ENCODE data around the gene AMBN.
"Not testable (repeated sequence)": the region's sequence is repeated elsewhere in the genome, so short reads cannot be mapped to it uniquely, and the experiment has no call there.

The AMBN gene

DNA sequence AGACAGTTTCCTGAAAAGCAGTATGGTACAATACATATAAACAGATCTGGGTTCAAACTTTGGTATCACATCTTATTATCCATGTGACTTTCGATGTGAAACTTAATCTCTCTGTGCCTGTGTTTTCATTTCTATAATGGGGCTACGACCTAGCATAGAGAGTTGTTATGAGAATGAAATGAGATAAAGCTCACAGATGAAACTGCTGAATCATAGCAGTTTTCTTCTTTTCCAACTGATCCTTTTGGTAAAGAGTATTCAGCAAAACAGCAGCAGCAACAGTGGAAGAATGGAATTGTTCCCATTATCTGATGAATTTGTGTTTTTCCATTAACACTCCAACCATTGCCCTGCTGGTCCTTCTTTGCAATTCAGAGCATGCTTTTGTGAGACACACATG lies 16.3 kb downstream of the AMBN start:
- DNase-seq (ENCODE audit: low spot score): no peak

DNA sequence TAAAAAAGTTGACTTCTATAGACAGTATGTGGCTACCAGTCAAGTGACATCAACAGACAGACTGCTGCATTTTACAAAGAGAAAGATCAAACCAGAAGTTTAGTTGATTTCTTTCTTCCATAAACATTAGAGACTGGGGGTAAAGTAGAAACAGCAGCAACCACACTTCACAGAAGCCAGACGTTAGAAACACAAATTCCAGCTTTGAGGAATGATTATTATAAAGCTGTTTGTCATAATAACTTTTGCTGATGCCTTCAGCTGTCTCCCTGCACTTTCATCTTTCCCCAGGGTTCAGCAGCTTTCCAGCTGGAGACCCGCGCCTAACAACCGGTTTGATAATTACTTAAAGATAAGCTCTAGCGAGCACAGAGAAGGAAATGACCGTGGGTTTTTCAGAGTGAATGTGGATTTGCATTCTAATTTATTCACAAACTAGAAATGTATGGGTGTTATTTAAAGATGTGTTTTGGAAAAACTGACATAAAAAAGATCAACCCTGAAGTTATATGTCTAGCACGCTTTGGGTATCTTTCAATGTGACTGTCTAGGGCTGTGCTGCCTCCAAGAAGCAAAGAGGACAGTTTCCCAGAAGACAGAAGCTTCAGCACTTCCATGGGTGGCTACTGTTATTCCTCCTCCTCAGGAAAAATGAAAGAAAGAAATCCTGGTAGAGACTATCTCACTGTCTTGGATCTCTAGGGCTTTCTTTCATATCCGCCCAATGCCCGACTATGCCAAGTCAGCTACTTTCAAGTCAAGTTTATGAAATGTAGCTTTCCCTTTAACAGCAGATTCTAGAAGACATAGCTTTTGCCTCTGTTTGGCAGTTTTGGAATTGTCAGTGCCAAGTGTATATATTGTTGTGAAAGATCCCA lies 21.5 kb downstream of the AMBN start:
- no peak for DNase-seq (ENCODE audit: low spot score)

DNA sequence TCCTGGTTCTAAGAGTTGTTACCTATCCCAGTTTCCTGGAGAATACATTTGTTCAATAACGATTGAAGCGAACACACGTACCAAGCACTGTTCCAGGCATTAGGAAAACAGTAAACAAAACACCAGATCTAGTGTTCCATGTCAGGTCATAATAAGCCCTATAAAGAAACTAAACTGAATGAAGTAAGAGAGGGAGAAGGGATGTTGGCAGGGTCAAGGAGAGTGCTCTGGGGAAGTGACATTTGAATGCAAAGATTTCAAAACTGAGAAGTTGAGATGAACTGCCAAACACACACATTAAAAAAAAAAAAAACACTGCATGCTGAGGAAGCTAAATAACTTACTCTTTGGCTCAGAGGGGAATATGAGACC lies 22.1 kb downstream of the AMBN start:
- no peak for DNase-seq (ENCODE audit: low spot score)

GRCh38 chr4:70619288-70619687 lies 27.2 kb downstream of the AMBN start:
- DNase-seq (ENCODE audit: low spot score): no peak

GRCh38 chr4:70619778-70620177 lies 27.7 kb downstream of the AMBN start:
- no peak for DNase-seq (ENCODE audit: low spot score)

- DNase-seq (ENCODE audit: low spot score): no peak
Observed at GRCh38 chr4:70623323-70623722, 31.3 kb downstream of the AMBN start.

DNA sequence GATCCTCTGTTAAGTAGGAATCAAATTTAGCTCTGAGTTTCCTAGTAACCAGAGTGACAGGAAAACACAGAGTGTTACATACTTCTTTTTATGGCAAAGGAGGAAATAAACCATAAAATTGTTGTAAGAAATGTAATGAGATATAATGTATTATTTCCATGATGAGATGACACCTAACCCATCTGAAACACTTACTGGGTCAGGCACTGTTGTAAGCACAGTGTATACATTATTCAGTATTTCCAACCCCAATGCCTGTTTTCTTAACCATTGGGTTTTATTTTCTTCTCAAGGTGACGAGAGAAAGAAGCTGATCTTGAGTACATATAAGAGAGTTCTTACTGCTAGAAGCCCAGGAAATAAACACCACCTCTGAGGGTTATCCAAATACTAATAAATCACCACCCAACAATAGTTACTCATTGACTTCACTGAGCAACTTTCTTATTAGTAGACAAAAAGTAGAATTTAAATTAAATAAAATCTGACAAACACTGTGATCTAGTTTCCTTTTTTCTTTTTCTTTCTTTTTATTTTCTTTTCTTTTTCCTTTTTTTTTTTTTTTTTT lies 32.3 kb downstream of the AMBN start:
- DNase-seq (ENCODE audit: low spot score): no peak

GRCh38 chr4:70627620-70628019 lies 35.6 kb downstream of the AMBN start:
- no peak for DNase-seq (ENCODE audit: low spot score)

GRCh38 chr4:70628444-70628843 lies 36.4 kb downstream of the AMBN start, which contains the start of gene ENAM:
ENAM (plus strand) TSS chr4:70628744; CDS start chr4:70629501, 757 bp downstream.
- DNase-seq (ENCODE audit: low spot score): no peak

DNA sequence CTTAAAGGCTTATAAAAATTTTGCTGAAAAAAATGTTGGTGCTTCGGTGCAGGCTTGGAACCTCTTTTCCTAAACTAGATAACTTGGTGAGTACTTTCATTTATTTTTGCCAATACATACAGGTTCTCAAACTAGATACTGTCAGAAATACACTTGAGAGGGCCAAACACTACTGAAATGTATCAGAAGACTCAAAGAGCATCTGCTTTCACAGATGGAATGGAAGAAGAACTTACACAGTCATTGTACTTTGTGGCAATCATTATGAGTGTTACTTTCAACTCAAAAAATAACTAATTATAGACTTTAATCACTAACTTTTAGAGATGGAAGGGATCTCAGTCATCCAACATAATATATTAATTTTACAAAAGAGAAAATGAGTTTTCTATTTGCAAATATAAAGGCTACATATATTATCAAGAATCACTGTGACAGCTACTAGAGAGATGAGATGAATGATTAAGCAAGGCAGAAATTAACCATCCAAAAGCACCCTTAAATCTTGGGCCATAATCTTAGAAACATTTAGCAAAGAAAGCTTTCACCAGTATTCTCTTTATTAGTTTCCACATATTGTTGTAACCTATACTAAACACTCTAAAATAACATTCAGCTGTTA lies 37.5 kb downstream of the AMBN start:
- DNase-seq (ENCODE audit: low spot score): no peak

GRCh38 chr4:70630162-70630561 lies 38.1 kb downstream of the AMBN start:
- no peak for DNase-seq (ENCODE audit: low spot score)

DNA sequence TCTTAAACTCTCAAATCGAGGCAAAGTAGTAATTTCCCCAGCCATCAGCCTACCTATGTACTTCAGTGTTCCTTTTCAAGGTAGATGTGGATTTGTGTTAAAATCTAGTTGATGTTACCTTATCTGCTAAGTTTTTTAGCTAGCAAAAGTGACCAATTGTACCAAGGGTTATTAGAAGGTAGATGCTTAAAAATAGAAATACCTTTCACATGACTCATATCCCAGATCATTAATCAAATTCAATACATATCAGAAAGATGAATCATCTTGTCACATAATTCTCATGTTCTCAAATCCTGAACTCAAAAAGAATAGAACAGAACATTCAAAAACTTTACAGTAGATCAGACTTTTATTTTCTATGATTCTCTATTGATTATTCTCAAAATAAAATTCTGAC lies 40.0 kb downstream of the AMBN start:
- peak; percentile 34 for DNase-seq (ENCODE audit: low spot score)

DNA sequence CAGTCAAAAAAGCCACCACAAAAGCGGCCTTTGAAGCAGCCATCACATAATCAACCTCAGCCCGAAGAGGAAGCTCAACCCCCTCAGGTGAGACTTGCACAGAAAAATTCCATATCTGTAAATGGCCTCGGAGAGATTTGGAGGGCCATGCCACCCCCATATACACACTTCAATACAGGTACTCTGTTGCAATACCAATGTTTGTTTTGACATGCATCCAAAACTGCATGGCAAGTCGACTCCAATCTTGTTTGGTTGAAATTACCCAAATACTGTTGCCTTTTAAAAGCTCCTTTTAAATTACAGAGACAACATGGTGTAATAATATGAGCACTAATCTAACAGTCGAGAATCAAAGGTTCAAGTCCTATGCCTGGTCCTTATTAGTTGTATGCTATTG lies 42.4 kb downstream of the AMBN start:
- no peak for DNase-seq (ENCODE audit: low spot score)

- no peak for DNase-seq (ENCODE audit: low spot score)
Observed at GRCh38 chr4:70637239-70637913, 45.3 kb downstream of the AMBN start.

DNA sequence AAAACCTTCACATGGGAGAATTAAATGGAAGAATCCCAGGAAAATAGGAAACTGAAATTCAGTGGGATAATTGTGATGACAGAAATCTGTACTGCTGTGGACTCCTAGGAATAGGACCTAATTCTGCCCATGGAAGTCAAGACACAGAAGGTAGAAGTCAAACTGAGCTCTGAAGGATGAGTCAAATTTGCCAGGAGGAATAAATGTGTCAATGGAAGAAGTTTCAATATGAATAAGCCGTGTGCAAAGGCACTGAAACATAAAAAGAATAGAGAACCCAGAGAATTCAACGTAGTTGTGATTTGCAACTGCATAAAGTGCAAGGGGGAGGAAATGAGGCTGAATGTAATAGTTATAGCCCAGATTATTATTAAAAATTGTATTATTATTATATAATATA lies 48.1 kb downstream of the AMBN start:
- no peak for DNase-seq (ENCODE audit: low spot score)

DNA sequence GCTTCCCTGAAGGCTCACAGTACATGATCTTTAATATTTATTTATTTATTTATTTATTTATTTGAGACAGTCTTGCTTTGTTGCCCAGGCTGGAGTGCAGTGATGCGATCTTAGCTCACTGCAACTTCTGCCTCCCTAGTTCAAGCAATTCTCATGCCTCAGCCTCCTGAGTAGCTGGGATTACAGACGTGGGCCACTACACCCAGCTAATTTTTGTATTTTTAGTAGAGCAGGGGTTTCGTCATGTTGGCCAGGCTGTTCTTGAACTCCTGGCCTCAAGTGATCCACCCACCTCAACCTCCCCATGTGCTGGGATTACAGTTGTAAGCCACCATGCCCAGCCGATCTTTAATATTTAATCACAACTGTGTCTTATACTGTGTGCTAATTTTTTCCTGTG lies 58.7 kb downstream of the AMBN start:
- not testable (repeated sequence) for DNase-seq (ENCODE audit: low spot score)

DNA sequence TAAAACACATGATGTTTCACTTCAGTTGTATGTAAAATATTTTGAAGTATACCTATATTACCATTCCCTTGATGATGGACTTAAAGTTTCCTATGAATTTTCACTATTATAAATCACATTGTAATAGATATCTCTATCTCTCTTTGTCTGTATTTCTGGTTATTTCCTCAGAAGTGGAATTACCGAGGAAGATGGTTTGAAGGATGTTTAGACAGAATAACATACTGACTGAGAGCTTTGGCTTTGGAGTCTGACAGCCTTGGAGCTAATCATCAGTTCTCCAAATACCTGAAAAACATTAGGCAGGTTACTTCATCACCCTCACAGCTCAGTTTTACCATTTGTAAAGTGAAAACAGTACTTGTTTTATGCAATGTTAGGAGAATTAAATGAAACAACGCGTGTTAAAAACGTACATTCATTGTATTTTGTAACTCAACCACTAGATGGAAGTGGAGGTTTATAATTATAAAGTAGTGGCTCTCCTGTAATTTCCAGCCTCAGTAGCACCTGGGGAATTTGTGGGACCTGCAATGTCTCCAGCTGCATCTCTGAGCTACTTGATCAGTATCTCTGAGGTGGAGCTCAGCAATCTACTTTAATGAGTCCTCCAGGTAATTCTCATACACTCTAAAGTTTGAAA lies 59.9 kb downstream of the AMBN start:
- DNase-seq (ENCODE audit: low spot score): peak; percentile 37

DNA sequence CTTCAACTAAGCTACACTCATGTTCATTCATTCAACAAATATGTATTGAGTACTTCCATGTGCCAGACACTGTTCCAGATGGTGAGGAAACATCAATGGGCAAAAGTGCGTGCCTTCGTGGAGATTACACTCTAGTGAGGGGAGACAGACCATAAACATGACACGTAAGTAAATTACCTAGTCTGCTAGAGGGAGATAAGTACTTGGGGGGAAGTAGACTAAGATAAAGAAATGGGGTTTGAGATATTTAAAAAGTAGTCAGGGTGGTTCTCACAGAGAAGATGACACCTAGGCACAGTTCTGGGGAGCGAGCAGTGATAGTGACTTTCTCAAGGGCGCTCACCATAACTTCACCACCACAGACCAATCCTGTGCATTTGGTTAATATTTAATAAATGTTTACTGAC lies 62.6 kb downstream of the AMBN start:
- no peak for DNase-seq (ENCODE audit: low spot score)

All from SW480 (cell line).